ENCODE results near the gene UNC13A.

GRCh38 chr19:17606590-17607185, 81.5 kb downstream of the UNC13A start:
- TF ChIP-seq CTCF (IDR thresholded peaks at IDR 0.05) (no peak), POLR2A (IDR thresholded peaks at IDR 0.05) (no peak), EP300 (IDR thresholded peaks at IDR 0.05) (no peak), POLR2AphosphoS5 (IDR thresholded peaks at IDR 0.05) (no peak)

Measured in sigmoid colon (tissue), 4 donors.